Measurements from ENCODE around the gene GGACT.

The GGACT gene

DNA sequence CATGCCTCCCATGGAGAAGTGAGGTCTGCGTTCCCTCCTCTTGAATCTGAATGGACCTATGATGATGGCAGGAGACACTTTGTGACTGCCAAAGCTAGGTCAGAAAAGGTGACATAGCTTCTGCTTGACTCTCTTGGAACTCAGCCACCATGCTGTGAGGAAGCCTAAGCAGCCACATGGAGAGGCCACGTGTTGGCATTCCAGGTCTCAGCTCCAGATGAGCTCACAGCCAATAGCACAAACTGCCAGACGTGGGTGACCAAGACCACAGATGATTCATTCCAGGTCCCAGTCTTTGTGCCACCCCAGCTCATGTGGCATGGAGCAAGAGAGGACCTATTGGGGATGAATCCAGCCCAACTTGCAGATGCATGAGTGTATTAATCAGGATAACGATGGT lies 8.7 kb upstream of the GGACT start:
- TF ChIP-seq, protein P1, sequence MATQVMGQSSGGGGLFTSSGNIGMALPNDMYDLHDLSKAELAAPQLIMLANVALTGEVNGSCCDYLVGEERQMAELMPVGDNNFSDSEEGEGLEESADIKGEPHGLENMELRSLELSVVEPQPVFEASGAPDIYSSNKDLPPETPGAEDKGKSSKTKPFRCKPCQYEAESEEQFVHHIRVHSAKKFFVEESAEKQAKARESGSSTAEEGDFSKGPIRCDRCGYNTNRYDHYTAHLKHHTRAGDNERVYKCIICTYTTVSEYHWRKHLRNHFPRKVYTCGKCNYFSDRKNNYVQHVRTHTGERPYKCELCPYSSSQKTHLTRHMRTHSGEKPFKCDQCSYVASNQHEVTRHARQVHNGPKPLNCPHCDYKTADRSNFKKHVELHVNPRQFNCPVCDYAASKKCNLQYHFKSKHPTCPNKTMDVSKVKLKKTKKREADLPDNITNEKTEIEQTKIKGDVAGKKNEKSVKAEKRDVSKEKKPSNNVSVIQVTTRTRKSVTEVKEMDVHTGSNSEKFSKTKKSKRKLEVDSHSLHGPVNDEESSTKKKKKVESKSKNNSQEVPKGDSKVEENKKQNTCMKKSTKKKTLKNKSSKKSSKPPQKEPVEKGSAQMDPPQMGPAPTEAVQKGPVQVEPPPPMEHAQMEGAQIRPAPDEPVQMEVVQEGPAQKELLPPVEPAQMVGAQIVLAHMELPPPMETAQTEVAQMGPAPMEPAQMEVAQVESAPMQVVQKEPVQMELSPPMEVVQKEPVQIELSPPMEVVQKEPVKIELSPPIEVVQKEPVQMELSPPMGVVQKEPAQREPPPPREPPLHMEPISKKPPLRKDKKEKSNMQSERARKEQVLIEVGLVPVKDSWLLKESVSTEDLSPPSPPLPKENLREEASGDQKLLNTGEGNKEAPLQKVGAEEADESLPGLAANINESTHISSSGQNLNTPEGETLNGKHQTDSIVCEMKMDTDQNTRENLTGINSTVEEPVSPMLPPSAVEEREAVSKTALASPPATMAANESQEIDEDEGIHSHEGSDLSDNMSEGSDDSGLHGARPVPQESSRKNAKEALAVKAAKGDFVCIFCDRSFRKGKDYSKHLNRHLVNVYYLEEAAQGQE (IDR thresholded peaks at IDR 0.05; ENCODE audit: insufficient read depth in 1 of 2, low read depth in 2 of 2, low read length in 2 of 2): no peak
- TF ChIP-seq SIN3A (IDR thresholded peaks at IDR 0.05; ENCODE audit: borderline replicate concordance, insufficient read depth, low read length) (no peak), FOXP2 (optimal IDR thresholded peaks at IDR 0.05; ENCODE audit: borderline replicate concordance, extremely low read depth, extremely low read length, insufficient read depth) (no peak)

DNA sequence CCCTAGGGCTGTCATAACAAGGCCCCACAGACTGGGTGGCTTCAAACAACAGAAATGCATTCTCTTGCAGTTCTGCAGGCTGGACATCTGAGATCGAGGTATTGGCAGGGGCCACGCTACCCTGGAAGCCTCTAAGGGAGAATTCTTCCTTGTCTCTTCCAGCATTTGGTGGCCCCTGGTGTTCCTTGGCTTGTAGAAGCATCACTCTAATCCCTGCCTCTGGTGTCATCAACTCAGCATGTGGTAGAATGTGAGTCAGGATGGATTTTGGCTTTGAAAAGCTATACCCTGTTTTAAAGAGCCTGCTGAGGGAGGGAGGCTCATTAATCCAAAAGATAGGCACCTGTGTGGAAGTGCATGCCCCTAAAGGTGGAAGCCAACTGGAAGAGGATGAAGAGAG lies 7.9 kb upstream of the GGACT start:
- no peak for TF ChIP-seq POLR2AphosphoS5 (IDR thresholded peaks at IDR 0.05; ENCODE audit: low read depth, low read length)
- TF ChIP-seq FOXP2 (optimal IDR thresholded peaks at IDR 0.05; ENCODE audit: borderline replicate concordance, extremely low read depth, extremely low read length, insufficient read depth): no peak
- no peak for TF ChIP-seq SIN3A (IDR thresholded peaks at IDR 0.05; ENCODE audit: borderline replicate concordance, insufficient read depth, low read length)
- TF ChIP-seq TAF1 (IDR thresholded peaks at IDR 0.05; ENCODE audit: borderline replicate concordance, insufficient read depth, low read length): no peak
- TF ChIP-seq, protein P1 (IDR thresholded peaks at IDR 0.05; ENCODE audit: insufficient read depth in 1 of 2, low read depth in 2 of 2, low read length in 2 of 2): no peak

DNA sequence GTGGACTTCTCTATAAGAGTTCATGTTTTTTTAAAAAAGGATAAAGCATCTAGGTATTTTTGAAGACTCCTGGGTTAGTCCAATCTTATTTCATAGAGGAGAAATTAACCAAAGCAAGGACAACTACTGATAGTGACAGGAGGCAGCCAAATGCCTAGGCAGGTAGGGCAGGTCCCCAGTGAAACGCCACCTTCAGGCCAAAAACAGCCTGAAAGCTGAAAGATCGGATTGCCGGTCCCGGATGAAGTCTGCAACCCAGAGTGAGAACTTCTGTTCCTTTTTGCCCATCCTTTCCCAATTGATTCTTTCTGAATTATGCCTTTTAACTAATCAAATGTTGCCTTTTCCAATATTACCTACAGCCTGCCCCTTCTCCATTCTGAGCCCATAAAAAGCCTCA lies 6.1 kb upstream of the GGACT start:
- no peak for TF ChIP-seq TAF1 (IDR thresholded peaks at IDR 0.05; ENCODE audit: borderline replicate concordance, insufficient read depth, low read length)
- TF ChIP-seq FOXP2 (optimal IDR thresholded peaks at IDR 0.05; ENCODE audit: borderline replicate concordance, extremely low read depth, extremely low read length, insufficient read depth): no peak
- no peak for TF ChIP-seq POLR2AphosphoS5 (IDR thresholded peaks at IDR 0.05; ENCODE audit: low read depth, low read length)
- no peak for TF ChIP-seq SIN3A (IDR thresholded peaks at IDR 0.05; ENCODE audit: borderline replicate concordance, insufficient read depth, low read length)
- TF ChIP-seq, protein P1 (IDR thresholded peaks at IDR 0.05; ENCODE audit: insufficient read depth in 1 of 2, low read depth in 2 of 2, low read length in 2 of 2): no peak

DNA sequence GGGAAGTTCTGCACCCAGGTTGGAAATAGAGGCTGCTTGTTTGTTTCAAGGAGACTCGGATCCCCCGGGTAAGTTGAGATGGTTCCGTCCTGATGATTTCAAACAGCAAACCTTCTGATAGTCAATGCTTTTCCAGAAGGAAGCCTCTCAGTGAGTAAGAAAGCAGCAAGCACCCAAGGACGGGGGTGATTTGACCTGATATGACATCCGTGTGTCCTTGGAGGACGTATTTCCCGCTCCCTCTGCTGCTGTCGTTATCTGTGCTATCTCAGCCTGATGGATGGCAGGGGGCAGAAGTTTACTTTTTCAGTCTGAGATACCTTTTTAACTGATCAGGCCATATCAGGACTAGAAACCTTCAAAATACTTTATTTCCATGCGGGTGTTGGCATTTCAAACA lies 5.7 kb upstream of the GGACT start:
- TF ChIP-seq POLR2AphosphoS5 (IDR thresholded peaks at IDR 0.05; ENCODE audit: low read depth, low read length): no peak
- TF ChIP-seq FOXP2 (optimal IDR thresholded peaks at IDR 0.05; ENCODE audit: borderline replicate concordance, extremely low read depth, extremely low read length, insufficient read depth): no peak
- no peak for TF ChIP-seq TAF1 (IDR thresholded peaks at IDR 0.05; ENCODE audit: borderline replicate concordance, insufficient read depth, low read length)
- TF ChIP-seq SIN3A (IDR thresholded peaks at IDR 0.05; ENCODE audit: borderline replicate concordance, insufficient read depth, low read length): no peak
- TF ChIP-seq, protein P1 (IDR thresholded peaks at IDR 0.05; ENCODE audit: insufficient read depth in 1 of 2, low read depth in 2 of 2, low read length in 2 of 2): no peak

- no peak for TF ChIP-seq TAF1 (IDR thresholded peaks at IDR 0.05; ENCODE audit: borderline replicate concordance, insufficient read depth, low read length)
- TF ChIP-seq, protein P1 (IDR thresholded peaks at IDR 0.05; ENCODE audit: insufficient read depth in 1 of 2, low read depth in 2 of 2, low read length in 2 of 2): no peak
- TF ChIP-seq POLR2AphosphoS5 (IDR thresholded peaks at IDR 0.05; ENCODE audit: low read depth, low read length): no peak
- no peak for TF ChIP-seq SIN3A (IDR thresholded peaks at IDR 0.05; ENCODE audit: borderline replicate concordance, insufficient read depth, low read length)
- no peak for TF ChIP-seq FOXP2 (optimal IDR thresholded peaks at IDR 0.05; ENCODE audit: borderline replicate concordance, extremely low read depth, extremely low read length, insufficient read depth)
Measured at GRCh38 chr13:100589178-100589725, 663 bp upstream of the GGACT start.
